Mesendoderm (in vitro differentiated cells): Measurements from ENCODE around the gene CEP112.

ENCODE experiments used
- DNase-seq: peaks from one replicate; pipeline ENCODE4 v3.0.0; 2013
- H2AK5ac ChIP-seq: 2 replicates; pipeline ENCODE4 v1.6.1; 2013; ENCODE audit warnings: low read length, inconsistent platforms
- H2BK120ac ChIP-seq: 2 replicates; pipeline ENCODE4 v1.6.1; 2013; ENCODE audit warnings: low read depth, mild to moderate bottlenecking, low read length, moderate library complexity, mixed read lengths
- H2BK15ac ChIP-seq: replicated peaks from 2 replicates; pipeline ENCODE4 v1.6.1; 2013; ENCODE audit warnings: low read depth, mild to moderate bottlenecking, moderate library complexity
- H2BK5ac ChIP-seq: 2 replicates; pipeline ENCODE4 v1.6.1; 2013; ENCODE audit warnings: low read length, inconsistent platforms
- H3K18ac ChIP-seq: 2 replicates; pipeline ENCODE4 v1.6.1; 2013; ENCODE audit warnings: mild to moderate bottlenecking, low read length, mixed read lengths
- H3K23ac ChIP-seq: one replicate; pipeline ENCODE4 v1.6.1; 2013; ENCODE audit warnings: low read length
- H3K27ac ChIP-seq: 2 replicates; pipeline ENCODE4 v1.5.1; 2013; ENCODE audit warnings: low read depth, mild to moderate bottlenecking, inconsistent platforms, low read length, moderate library complexity
- H3K27me3 ChIP-seq: 2 replicates; pipeline ENCODE4 v1.6.1; 2013; ENCODE audit warnings: low read length, control low read depth, mild to moderate bottlenecking, inconsistent platforms; ENCODE audit not compliant: insufficient read depth, poor library complexity
- H3K36me3 ChIP-seq: 2 replicates; pipeline ENCODE4 v1.6.1; 2013; ENCODE audit warnings: low read length, inconsistent platforms; ENCODE audit not compliant: control insufficient read depth, insufficient read depth
- H3K4ac ChIP-seq: one replicate; pipeline ENCODE4 v1.6.1; 2013; ENCODE audit warnings: low read depth, mild to moderate bottlenecking, low read length, moderate library complexity
- H3K4me1 ChIP-seq: 2 replicates; pipeline ENCODE4 v1.6.1; 2013; ENCODE audit warnings: low read depth, low read length, inconsistent platforms; ENCODE audit not compliant: control insufficient read depth
- H3K4me2 ChIP-seq: 2 replicates; pipeline ENCODE4 v1.6.1; 2013; ENCODE audit warnings: low read length
- H3K4me3 ChIP-seq: 2 replicates; pipeline ENCODE4 v1.5.1; 2013; ENCODE audit warnings: mild to moderate bottlenecking, low read length
- H3K56ac ChIP-seq: one replicate; pipeline ENCODE4 v1.6.1; 2013; ENCODE audit warnings: low read length
- H3K79me1 ChIP-seq: 2 replicates; pipeline ENCODE4 v1.6.1; 2013; ENCODE audit warnings: low read length, inconsistent platforms
- H3K79me2 ChIP-seq: 2 replicates; pipeline ENCODE4 v1.6.1; 2013; ENCODE audit warnings: mild to moderate bottlenecking, low read length; ENCODE audit not compliant: control insufficient read depth, insufficient read depth
- H3K9ac ChIP-seq: 2 replicates; pipeline ENCODE4 v1.6.1; 2013; ENCODE audit warnings: low read length, inconsistent platforms
- H4K5ac ChIP-seq: one replicate; pipeline ENCODE4 v1.6.1; 2013; ENCODE audit warnings: low read length
- H4K8ac ChIP-seq: one replicate; pipeline ENCODE4 v1.6.1; 2013; ENCODE audit warnings: low read depth, mild to moderate bottlenecking, control low read depth, low read length, moderate library complexity
- WGBS: extraction: QIAGEN DNeasy Blood & Tissue Kit; methylation state at CpG from one replicate; pipeline ENCODE4 v1.1.7; 2013; ENCODE audit warnings: low lambda C conversion rate, missing lambda C conversion rate; ENCODE audit not compliant: insufficient coverage; ENCODE audit errors: extremely low coverage; 5-methylcytosine and 5-hydroxymethylcytosine counted together

The CEP112 gene

DNA sequence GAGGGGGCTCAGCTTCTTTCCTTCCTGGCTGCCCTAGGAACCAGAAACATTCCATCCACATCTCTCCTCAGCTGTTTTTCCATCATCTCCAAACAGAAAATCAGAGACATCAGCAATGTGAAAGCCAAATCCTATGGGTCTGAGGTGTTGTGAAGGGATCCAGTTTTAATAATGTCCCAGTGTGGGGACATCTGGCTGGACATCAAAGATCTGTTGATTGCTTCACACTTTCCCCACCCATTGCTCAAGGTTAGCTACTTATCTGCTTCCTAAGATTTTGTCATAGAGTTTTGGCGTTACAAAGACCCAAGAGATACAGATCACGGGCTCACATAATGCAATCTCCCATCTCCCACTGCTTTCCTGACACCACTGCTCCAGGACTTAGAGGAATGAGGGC, 582.6 kb downstream of the CEP112 start:
- Histone ChIP-seq H3K23ac (no peak overlapping the region), H3K27me3 (no peaks in the 10 kb centered on the region), H3K4ac (no peak overlapping the region), H2BK15ac (no peak overlapping the region), H3K79me2 (no peaks in the 10 kb centered on the region), H3K36me3 (no peaks in the 10 kb centered on the region), H4K5ac (no peak overlapping the region), H2BK120ac (no peak overlapping the region), H3K79me1 (no peaks in the 10 kb centered on the region), H3K4me3 (no peak overlapping the region), H3K27ac (no peak overlapping the region), H2AK5ac (no peak overlapping the region), H2BK5ac (no peak overlapping the region), H4K8ac (no peak overlapping the region), H3K18ac (no peak overlapping the region), H3K56ac (no peak overlapping the region), H3K4me2 (no peak overlapping the region), H3K4me1 (no peaks in the 10 kb centered on the region), H3K9ac (no peak overlapping the region)
- no CpG with 5 or more reads among the region's 2 CpGs for WGBS
- peak; percentile 30 for DNase-seq

DNA sequence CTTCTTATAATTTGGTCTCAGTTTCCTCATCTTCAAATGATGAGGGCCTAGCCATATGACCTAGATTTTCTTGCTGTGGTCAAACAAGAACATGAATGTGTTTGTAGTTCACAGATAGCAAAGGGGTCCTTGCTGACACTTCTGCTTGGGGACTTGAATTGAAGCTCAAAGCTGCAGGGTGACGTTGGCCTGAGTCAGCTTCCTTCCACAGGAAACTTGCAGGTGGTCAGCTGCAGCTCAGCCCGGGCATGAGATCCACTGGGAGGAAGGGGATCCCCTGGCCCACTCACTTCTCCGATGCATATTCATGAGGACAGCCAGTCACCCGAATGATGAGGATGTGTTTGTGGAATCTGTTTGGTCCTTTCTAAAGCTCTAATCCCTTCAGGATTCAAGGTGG, 587.9 kb downstream of the CEP112 start:
- Histone ChIP-seq H4K5ac (no peak overlapping the region), H4K8ac (no peak overlapping the region), H3K79me2 (no peaks in the 10 kb centered on the region), H3K4ac (no peak overlapping the region), H3K27me3 (no peaks in the 10 kb centered on the region), H3K23ac (no peak overlapping the region), H2BK5ac (no peak overlapping the region), H3K9ac (no peak overlapping the region), H3K4me3 (no peak overlapping the region), H3K56ac (no peak overlapping the region), H2BK120ac (no peak overlapping the region), H3K18ac (no peak overlapping the region), H2AK5ac (no peak overlapping the region), H3K36me3 (no peaks in the 10 kb centered on the region), H3K4me2 (no peak overlapping the region), H3K79me1 (no peaks in the 10 kb centered on the region), H3K27ac (no peak overlapping the region), H2BK15ac (no peak overlapping the region), H3K4me1 (no peaks in the 10 kb centered on the region)
- WGBS = no CpG with 5 or more reads among the region's 4 CpGs
- DNase-seq = no peak

DNA sequence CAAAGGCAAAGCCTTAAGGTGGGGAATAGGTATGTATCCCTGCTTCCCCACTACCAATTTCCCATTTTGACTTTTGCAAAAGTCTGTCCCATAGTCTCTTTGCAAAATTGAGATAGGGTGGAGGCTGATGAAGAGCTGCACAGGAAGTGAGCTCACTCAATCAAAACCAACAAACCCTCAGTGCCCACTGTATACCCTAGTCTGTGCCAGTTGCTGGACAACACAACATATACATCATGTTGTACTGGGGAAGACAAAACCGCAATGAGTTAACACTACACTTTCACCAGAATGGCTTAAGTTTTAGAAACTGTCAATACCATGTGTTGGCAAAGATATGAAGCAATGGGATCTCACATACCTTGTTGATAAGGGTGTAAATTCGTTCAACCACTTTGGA, 590.1 kb downstream of the CEP112 start:
- Histone ChIP-seq H3K4me3 (no peak overlapping the region), H3K4me1 (no peaks in the 10 kb centered on the region), H3K4ac (no peak overlapping the region), H2BK5ac (no peak overlapping the region), H3K79me2 (no peaks in the 10 kb centered on the region), H2AK5ac (no peak overlapping the region), H3K9ac (no peak overlapping the region), H2BK120ac (no peak overlapping the region), H3K36me3 (no peaks in the 10 kb centered on the region), H4K5ac (no peak overlapping the region), H3K23ac (no peak overlapping the region), H3K18ac (no peak overlapping the region), H3K79me1 (no peaks in the 10 kb centered on the region), H3K27me3 (no peaks in the 10 kb centered on the region), H3K56ac (no peak overlapping the region), H4K8ac (no peak overlapping the region), H3K4me2 (no peak overlapping the region), H3K27ac (no peak overlapping the region), H2BK15ac (no peak overlapping the region)
- WGBS = no CpG with 5 or more reads among the region's 2 CpGs
- no peak for DNase-seq

DNA sequence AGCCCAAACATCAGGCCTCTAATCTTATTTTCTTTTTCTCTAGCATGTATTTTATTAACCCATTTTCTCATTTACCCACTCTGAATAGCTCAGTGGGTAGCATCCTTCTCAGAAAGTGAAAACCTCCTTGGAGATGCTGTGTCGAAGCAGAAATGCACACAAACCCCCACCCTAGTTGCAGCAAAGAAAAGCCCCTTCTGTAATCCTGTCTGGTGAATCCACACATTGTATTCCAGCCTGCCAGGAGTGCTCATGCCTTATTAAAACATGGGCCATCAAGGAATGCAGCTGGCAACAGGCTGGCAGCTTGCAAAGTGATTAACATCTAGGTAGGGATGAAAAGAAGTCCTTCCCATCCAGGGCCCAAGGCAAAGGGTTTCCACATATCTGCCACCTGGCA, 590.8 kb downstream of the CEP112 start:
- no peak overlapping the region for H2AK5ac ChIP-seq
- H2BK120ac ChIP-seq = no peak overlapping the region
- no peaks in the 10 kb centered on the region for H3K79me1 ChIP-seq
- H4K8ac ChIP-seq = no peak overlapping the region
- H3K56ac ChIP-seq = no peak overlapping the region
- H3K4me3 ChIP-seq = no peak overlapping the region
- no peak overlapping the region for H3K4ac ChIP-seq
- no peak overlapping the region for H4K5ac ChIP-seq
- no peaks in the 10 kb centered on the region for H3K79me2 ChIP-seq
- H3K23ac ChIP-seq = no peak overlapping the region
- DNase-seq = no peak
- WGBS = no CpG with 5 or more reads among the region's 1 CpG
- H3K9ac ChIP-seq = no peak overlapping the region
- H3K27me3 ChIP-seq = no peaks in the 10 kb centered on the region
- no peak overlapping the region for H3K27ac ChIP-seq
- H3K36me3 ChIP-seq = no peaks in the 10 kb centered on the region
- no peak overlapping the region for H2BK15ac ChIP-seq
- H2BK5ac ChIP-seq = no peak overlapping the region
- no peak overlapping the region for H3K4me2 ChIP-seq
- no peak overlapping the region for H3K18ac ChIP-seq
- no peaks in the 10 kb centered on the region for H3K4me1 ChIP-seq

DNA sequence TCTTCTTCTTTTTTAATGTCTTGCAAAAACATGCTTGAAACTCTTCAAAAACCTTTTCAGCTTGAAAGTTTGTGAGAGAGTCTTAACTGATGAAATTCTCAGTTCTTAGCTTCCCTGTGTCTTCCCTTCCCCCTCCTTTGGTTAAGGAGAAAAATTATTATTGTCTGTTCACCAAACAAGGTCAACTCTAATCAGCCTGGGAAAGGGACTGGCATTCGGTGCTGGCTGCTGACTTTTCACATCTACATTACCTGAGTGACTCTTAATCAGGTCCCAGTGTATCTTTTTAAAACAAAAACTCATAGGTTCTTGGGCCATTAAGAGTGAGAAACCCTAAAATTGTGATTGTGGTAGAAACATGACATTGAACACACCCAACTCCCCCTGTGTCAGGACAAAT, 591.4 kb downstream of the CEP112 start:
- no peaks in the 10 kb centered on the region for H3K36me3 ChIP-seq
- no peak overlapping the region for H3K23ac ChIP-seq
- no peak overlapping the region for H3K56ac ChIP-seq
- H4K5ac ChIP-seq = no peak overlapping the region
- no peak overlapping the region for H2BK120ac ChIP-seq
- no peak for DNase-seq
- no peaks in the 10 kb centered on the region for H3K79me1 ChIP-seq
- H3K27me3 ChIP-seq = no peaks in the 10 kb centered on the region
- no peak overlapping the region for H3K9ac ChIP-seq
- WGBS = no CpG with 5 or more reads among the region's 1 CpG
- H3K4me2 ChIP-seq = no peak overlapping the region
- H2AK5ac ChIP-seq = no peak overlapping the region
- H3K79me2 ChIP-seq = no peaks in the 10 kb centered on the region
- H3K27ac ChIP-seq = no peak overlapping the region
- H3K18ac ChIP-seq = no peak overlapping the region
- H3K4me3 ChIP-seq = no peak overlapping the region
- no peak overlapping the region for H2BK5ac ChIP-seq
- no peaks in the 10 kb centered on the region for H3K4me1 ChIP-seq
- H4K8ac ChIP-seq = no peak overlapping the region
- no peak overlapping the region for H3K4ac ChIP-seq
- H2BK15ac ChIP-seq = no peak overlapping the region

DNA sequence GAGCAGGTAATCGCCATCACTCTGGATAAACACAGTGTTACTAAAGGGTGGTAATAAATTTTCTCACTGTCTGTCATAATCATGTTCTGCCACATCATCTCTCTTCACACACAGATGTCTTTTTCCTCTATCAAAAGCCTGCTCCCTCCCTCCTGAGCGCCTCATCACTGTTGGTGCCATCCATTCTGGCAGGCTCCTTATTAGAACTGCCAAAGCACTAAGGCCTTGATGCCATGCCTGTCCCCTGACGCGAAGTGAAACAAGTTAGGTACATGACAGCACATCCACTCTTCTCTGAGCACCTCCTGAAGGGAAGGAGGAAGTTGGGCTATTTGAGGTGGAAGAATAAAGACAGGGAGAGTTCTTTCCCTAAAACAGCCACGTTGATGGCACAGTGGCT, 592.3 kb downstream of the CEP112 start:
- Histone ChIP-seq H3K9ac (no peak overlapping the region), H2BK120ac (no peak overlapping the region), H3K79me2 (no peaks in the 10 kb centered on the region), H3K23ac (no peak overlapping the region), H4K8ac (no peak overlapping the region), H4K5ac (no peak overlapping the region), H2BK15ac (no peak overlapping the region), H3K27me3 (no peaks in the 10 kb centered on the region), H2BK5ac (no peak overlapping the region), H3K4ac (no peak overlapping the region), H3K27ac (no peak overlapping the region), H3K18ac (no peak overlapping the region), H2AK5ac (no peak overlapping the region), H3K4me2 (no peak overlapping the region), H3K56ac (no peak overlapping the region), H3K4me1 (no peaks in the 10 kb centered on the region), H3K36me3 (no peaks in the 10 kb centered on the region), H3K79me1 (no peaks in the 10 kb centered on the region), H3K4me3 (no peak overlapping the region)
- WGBS = no CpG with 5 or more reads among the region's 5 CpGs
- DNase-seq = no peak
